Choroid plexus epithelial cell (primary cell): Measurements from ENCODE around the gene COX7A2.

Source experiments
- DNase-seq: peaks from one replicate; pipeline ENCODE4 v3.0.0-alpha.2; 2010; ENCODE audit warnings: low read depth
- H3K4me3 ChIP-seq: 2 replicates; pipeline ENCODE4 v1.5.1; 2011; ENCODE audit warnings: low read depth, mild to moderate bottlenecking, control low read depth, low read length, moderate library complexity
- CTCF ChIP-seq: conservative IDR thresholded peaks from 2 replicates; pipeline ENCODE4 v1.5.1; 2011; ENCODE audit warnings: low read depth, mild to moderate bottlenecking, control low read depth, inconsistent platforms, low read length, moderate library complexity

The COX7A2 gene

GRCh38 chr6:75206576-75207342, 36.8 kb downstream of the COX7A2 start:
- peak overlapping the region; percentile 90 for H3K4me3 ChIP-seq

GRCh38 chr6:75205776-75206575, 37.6 kb downstream of the COX7A2 start, which contains the start of gene COL12A1:
TSS of gene COL12A1 (minus strand) at chr6:75206053. CDS start at chr6:75202792, 3,261 bp downstream.
- peak within 1 kb of the TSS; percentile 90 for H3K4me3 ChIP-seq
- peak; percentile 32 for TF ChIP-seq CTCF

More at GRCh38 chr6:75206576-75207342, 36.8 kb downstream of the COX7A2 start:
- DNase-seq, result peak; percentile 55
- no peak for TF ChIP-seq CTCF

GRCh38 chr6:75204959-75205775, 38.4 kb downstream of the COX7A2 start:
- peak; percentile 7 for TF ChIP-seq CTCF
- peak; percentile 84 for DNase-seq

More at GRCh38 chr6:75205776-75206575, 37.6 kb downstream of the COX7A2 start, which contains the start of gene COL12A1:
- peak; percentile 99 for DNase-seq

GRCh38 chr6:75204217-75204958, 39.2 kb downstream of the COX7A2 start:
- peak; percentile 98 for DNase-seq
- peak; percentile 89 for TF ChIP-seq CTCF
- peak overlapping the region; percentile 90 for H3K4me3 ChIP-seq

More at GRCh38 chr6:75204959-75205775, 38.4 kb downstream of the COX7A2 start:
- peak overlapping the region; percentile 90 for H3K4me3 ChIP-seq

GRCh38 chr6:75203721-75204120, 39.9 kb downstream of the COX7A2 start:
- peak; percentile 47 for DNase-seq
- H3K4me3 ChIP-seq, result peak overlapping the region; percentile 90
- no peak for TF ChIP-seq CTCF

GRCh38 chr6:75202676-75203131, 40.9 kb downstream of the COX7A2 start:
- H3K4me3 ChIP-seq, result peak overlapping the region; percentile 60
- DNase-seq, result no peak
- no peak for TF ChIP-seq CTCF
